ENCODE results near the gene APBA1. TPM values are rescaled to one million over a fixed set of nuclear protein-coding genes. Genes with fewer than 3 reads are reported as not detected.

Gene APBA1
- total RNA-seq, 4 donors from 2014 or later: 5.8 to 15.7 (median 11.5) TPM

DNA sequence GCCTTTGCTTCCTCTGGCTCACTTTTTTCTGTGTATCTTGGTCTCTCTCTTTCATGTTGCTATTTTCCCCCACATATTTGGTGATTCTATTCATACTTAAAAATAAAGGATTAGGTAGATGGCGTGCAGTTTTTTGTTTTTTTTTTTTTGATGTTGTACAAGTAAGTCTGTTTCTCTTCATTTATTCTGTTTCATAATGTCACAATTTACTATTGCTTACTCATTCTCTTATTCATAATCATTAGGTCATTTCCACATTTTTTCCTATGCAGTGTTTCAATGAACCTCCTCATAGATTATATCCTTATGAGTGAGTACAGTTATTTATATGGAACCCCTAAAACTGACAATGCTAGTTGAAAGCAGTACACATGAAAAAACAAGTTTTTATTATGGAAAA is 136.3 kb downstream of the APBA1 start:
- Histone ChIP-seq H3K9me3 (no peaks in the 10 kb centered on the region), H3K4me3 (no peak overlapping the region)
- no peak for TF ChIP-seq POLR2A (IDR thresholded peaks at IDR 0.05)
- no peak for TF ChIP-seq EP300 (IDR thresholded peaks at IDR 0.05)
- TF ChIP-seq POLR2AphosphoS5 (IDR thresholded peaks at IDR 0.05): no peak
- TF ChIP-seq, protein P1, sequence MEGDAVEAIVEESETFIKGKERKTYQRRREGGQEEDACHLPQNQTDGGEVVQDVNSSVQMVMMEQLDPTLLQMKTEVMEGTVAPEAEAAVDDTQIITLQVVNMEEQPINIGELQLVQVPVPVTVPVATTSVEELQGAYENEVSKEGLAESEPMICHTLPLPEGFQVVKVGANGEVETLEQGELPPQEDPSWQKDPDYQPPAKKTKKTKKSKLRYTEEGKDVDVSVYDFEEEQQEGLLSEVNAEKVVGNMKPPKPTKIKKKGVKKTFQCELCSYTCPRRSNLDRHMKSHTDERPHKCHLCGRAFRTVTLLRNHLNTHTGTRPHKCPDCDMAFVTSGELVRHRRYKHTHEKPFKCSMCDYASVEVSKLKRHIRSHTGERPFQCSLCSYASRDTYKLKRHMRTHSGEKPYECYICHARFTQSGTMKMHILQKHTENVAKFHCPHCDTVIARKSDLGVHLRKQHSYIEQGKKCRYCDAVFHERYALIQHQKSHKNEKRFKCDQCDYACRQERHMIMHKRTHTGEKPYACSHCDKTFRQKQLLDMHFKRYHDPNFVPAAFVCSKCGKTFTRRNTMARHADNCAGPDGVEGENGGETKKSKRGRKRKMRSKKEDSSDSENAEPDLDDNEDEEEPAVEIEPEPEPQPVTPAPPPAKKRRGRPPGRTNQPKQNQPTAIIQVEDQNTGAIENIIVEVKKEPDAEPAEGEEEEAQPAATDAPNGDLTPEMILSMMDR (IDR thresholded peaks at IDR 0.05): no peak

DNA sequence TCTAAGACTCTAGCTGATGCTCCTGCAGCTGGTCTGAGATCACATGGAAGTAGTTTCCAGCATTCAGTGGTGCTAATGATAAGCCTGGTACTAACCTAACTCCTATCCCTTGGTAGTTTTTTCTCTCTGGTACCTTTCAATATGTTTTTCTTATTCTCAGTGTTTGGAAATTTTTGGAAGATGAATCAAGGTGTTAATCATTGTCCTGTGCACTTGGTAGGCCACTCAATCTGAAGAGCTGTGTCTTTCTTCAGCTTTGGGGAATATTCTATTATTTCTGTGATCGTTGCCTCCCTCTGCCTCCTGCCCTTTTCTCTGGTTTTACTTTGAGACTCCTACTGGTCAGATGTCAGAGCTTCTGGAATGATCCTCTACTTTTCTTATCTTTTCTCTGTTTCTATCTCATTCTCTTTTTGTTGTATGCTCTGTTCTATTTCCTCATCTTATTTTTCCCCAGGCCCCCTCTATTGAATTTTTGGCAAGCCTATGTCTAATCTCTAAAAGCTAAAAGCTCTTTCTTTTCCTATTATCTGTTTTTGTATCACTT is 136.8 kb downstream of the APBA1 start:
- DNase-seq (ENCODE audit: low spot score in 2 of 2): no peak
- WGBS: 95% methylated on average over 1 of the region's 1 CpG

More for the DNA sequence above, 136.3 kb downstream of the APBA1 start:
- Histone ChIP-seq H3K4me1 (no peaks in the 10 kb centered on the region), H3K36me3 (no peaks in the 10 kb centered on the region), H3K27ac (no peak overlapping the region), H3K27me3 (no peaks in the 10 kb centered on the region)
- WGBS: 100% methylated on average over 1 of the region's 1 CpG
- DNase-seq (ENCODE audit: low spot score in 2 of 2): no peak

DNA sequence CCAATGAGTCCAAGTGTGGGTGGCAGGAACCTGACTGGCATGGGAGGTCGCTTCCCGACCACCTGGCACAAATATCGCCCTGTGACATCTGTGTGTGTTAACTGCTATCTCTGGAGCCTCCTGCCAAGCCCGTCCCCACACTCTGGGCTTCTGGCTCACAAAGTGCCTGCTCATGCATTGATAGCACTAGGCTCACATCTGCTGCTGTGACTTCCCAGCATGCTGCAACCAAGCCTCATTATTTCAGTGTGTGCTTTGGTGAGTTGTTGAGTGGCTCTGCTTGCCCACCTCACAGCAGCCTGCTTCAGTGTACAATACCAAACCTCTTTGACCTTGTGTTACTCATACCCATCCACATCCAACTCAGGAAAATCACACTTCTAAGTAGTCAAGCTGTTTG is 139.8 kb downstream of the APBA1 start:
- WGBS: 77% methylated on average over 4 of the region's 4 CpGs

More for the DNA sequence above, 136.8 kb downstream of the APBA1 start:
- Histone ChIP-seq H3K36me3 (no peaks in the 10 kb centered on the region), H3K9me3 (no peaks in the 10 kb centered on the region), H3K27me3 (no peaks in the 10 kb centered on the region), H3K27ac (no peak overlapping the region), H3K4me3 (no peak overlapping the region), H3K4me1 (no peaks in the 10 kb centered on the region)
- no peak for TF ChIP-seq POLR2AphosphoS5 (IDR thresholded peaks at IDR 0.05)
- TF ChIP-seq EP300 (IDR thresholded peaks at IDR 0.05): no peak

DNA sequence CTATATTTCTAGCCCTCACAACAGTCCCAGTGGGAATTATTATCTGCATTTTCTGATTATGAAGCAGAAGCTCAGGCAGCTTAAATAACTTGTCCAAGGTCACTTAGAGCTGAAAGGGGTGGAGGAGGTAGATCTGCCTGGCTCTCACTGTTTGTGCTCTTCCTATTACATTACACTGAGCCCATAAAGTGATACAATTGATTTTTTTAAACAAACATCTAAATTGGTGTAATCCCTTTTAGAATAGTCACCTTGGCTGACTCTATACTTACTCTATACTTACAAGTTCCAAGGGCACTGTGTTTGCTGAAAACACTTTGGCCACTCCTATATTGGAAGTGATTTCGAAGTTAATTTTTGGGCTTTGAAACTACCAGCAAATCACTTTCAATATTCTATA is 144.7 kb downstream of the APBA1 start:
- TF ChIP-seq EP300 (IDR thresholded peaks at IDR 0.05): no peak
- no peak for TF ChIP-seq POLR2A (IDR thresholded peaks at IDR 0.05)
- no peak for TF ChIP-seq POLR2AphosphoS5 (IDR thresholded peaks at IDR 0.05)
- TF ChIP-seq, protein P1 (IDR thresholded peaks at IDR 0.05): no peak
- Histone ChIP-seq H3K4me1 (no peaks in the 10 kb centered on the region), H3K36me3 (no peaks in the 10 kb centered on the region), H3K4me3 (no peak overlapping the region), H3K27ac (no peak overlapping the region), H3K9me3 (no peaks in the 10 kb centered on the region), H3K27me3 (no peaks in the 10 kb centered on the region)
- 78% methylated on average over 1 of the region's 1 CpG for WGBS
- DNase-seq (ENCODE audit: low spot score in 2 of 2): no peak

More for the DNA sequence above, 139.8 kb downstream of the APBA1 start:
- H3K9me3 ChIP-seq: no peaks in the 10 kb centered on the region
- no peak overlapping the region for H3K4me3 ChIP-seq
- H3K4me1 ChIP-seq: no peaks in the 10 kb centered on the region
- TF ChIP-seq EP300 (IDR thresholded peaks at IDR 0.05) (no peak), POLR2AphosphoS5 (IDR thresholded peaks at IDR 0.05) (no peak), POLR2A (IDR thresholded peaks at IDR 0.05) (no peak)
- TF ChIP-seq, protein P1 (IDR thresholded peaks at IDR 0.05): no peak
- H3K27me3 ChIP-seq: no peaks in the 10 kb centered on the region
- no peaks in the 10 kb centered on the region for H3K36me3 ChIP-seq
- H3K27ac ChIP-seq: no peak overlapping the region
- DNase-seq (ENCODE audit: low spot score in 2 of 2): no peak

- H3K36me3 ChIP-seq: no peaks in the 10 kb centered on the region
- no peak for DNase-seq (ENCODE audit: low spot score in 2 of 2)
- no peaks in the 10 kb centered on the region for H3K9me3 ChIP-seq
- H3K4me1 ChIP-seq: no peaks in the 10 kb centered on the region
- H3K4me3 ChIP-seq: no peak overlapping the region
- no peak overlapping the region for H3K27ac ChIP-seq
- no peak for TF ChIP-seq POLR2A (IDR thresholded peaks at IDR 0.05)
- no peak for TF ChIP-seq POLR2AphosphoS5 (IDR thresholded peaks at IDR 0.05)
- TF ChIP-seq EP300 (IDR thresholded peaks at IDR 0.05): no peak
- TF ChIP-seq, protein P1 (IDR thresholded peaks at IDR 0.05): no peak
- no peaks in the 10 kb centered on the region for H3K27me3 ChIP-seq
- WGBS: 100% methylated on average over 2 of the region's 2 CpGs
These were observed 145.5 kb downstream of the APBA1 start for GRCh38 chr9:69526699-69527098.

Data from suprapubic skin (tissue), 4 donors.